Endothelial cell (in vitro differentiated cells): ENCODE results near the gene CTNNA3. TPM values are rescaled to one million over a fixed set of nuclear protein-coding genes. Genes with fewer than 3 reads are reported as not detected.

ENCODE experiments used
- DNase-seq: peaks from one replicate; pipeline ENCODE4 v3.0.0; 2021; ENCODE audit warnings: low spot score
- H3K27ac Mint-ChIP-seq: one replicate; pipeline ENCODE4 v1.8.0; 2021; ENCODE audit warnings: mixed read lengths, inconsistent platforms; ENCODE audit not compliant: unreplicated experiment
- H3K27me3 Mint-ChIP-seq: one replicate; pipeline ENCODE4 v1.8.0; 2021; ENCODE audit warnings: mild to moderate bottlenecking, moderate library complexity, mixed read lengths, inconsistent platforms; ENCODE audit not compliant: unreplicated experiment
- H3K36me3 Mint-ChIP-seq: one replicate; pipeline ENCODE4 v1.8.0; 2021; ENCODE audit warnings: mild to moderate bottlenecking, low read depth, mixed read lengths, inconsistent platforms; ENCODE audit not compliant: unreplicated experiment
- H3K4me1 Mint-ChIP-seq: one replicate; pipeline ENCODE4 v1.8.0; 2021; ENCODE audit warnings: mild to moderate bottlenecking, mixed read lengths, inconsistent platforms; ENCODE audit not compliant: unreplicated experiment
- H3K4me3 Mint-ChIP-seq: one replicate; pipeline ENCODE4 v1.8.0; 2021; ENCODE audit warnings: mild to moderate bottlenecking, mixed read lengths, inconsistent platforms; ENCODE audit not compliant: unreplicated experiment
- H3K9me3 Mint-ChIP-seq: one replicate; pipeline ENCODE4 v1.8.0; 2021; ENCODE audit warnings: mixed read lengths, inconsistent platforms; ENCODE audit not compliant: unreplicated experiment
- CTCF ChIP-seq: fragments of 200-600 bp; sonication (generic); IDR thresholded peaks from one replicate; pipeline ENCODE4 v1.5.0; 2021; ENCODE audit warnings: antibody characterized with exemption; ENCODE audit not compliant: unreplicated experiment
- total RNA-seq: library from RNA; stranded (reverse); fragmentation: NEBNext Ultra II Directional; extraction: Animal tissue kit (Norgen Biotek cat#: 25700); gene quantifications from one replicate; pipeline ENCODE4 v1.2.1, GENCODE V29; 2021; ENCODE audit not compliant: unreplicated experiment

Gene CTNNA3
- total RNA-seq, 1 donor from 2014 or later: 2.3 TPM

GRCh38 chr10:66836771-66837170 lies 859.2 kb downstream of the CTNNA3 start:
- no peak for DNase-seq
- no peak overlapping the region for H3K4me3 Mint-ChIP-seq
- no peak overlapping the region for H3K27ac Mint-ChIP-seq
- TF ChIP-seq CTCF: no peak
- H3K4me1 Mint-ChIP-seq: no peaks in the 10 kb centered on the region
- H3K9me3 Mint-ChIP-seq: no peaks in the 10 kb centered on the region
- H3K27me3 Mint-ChIP-seq: peaks cover 1% of the 10 kb centered on the region
- H3K36me3 Mint-ChIP-seq: no peaks in the 10 kb centered on the region

- no peak for TF ChIP-seq CTCF
- Mint-ChIP-seq H3K27ac (no peak overlapping the region), H3K27me3 (peaks cover 1% of the 10 kb centered on the region), H3K36me3 (no peaks in the 10 kb centered on the region), H3K4me3 (no peak overlapping the region), H3K4me1 (no peaks in the 10 kb centered on the region), H3K9me3 (no peaks in the 10 kb centered on the region)
- no peak for DNase-seq
These were observed 859.9 kb downstream of the CTNNA3 start for GRCh38 chr10:66836057-66836456.

GRCh38 chr10:66835400-66835799 lies 860.6 kb downstream of the CTNNA3 start:
- H3K9me3 Mint-ChIP-seq: no peaks in the 10 kb centered on the region
- no peak for TF ChIP-seq CTCF

GRCh38 chr10:66834802-66835201 lies 861.2 kb downstream of the CTNNA3 start:
- Mint-ChIP-seq H3K4me3 (no peak overlapping the region), H3K36me3 (no peaks in the 10 kb centered on the region), H3K27ac (no peak overlapping the region), H3K4me1 (no peaks in the 10 kb centered on the region), H3K9me3 (no peaks in the 10 kb centered on the region), H3K27me3 (peaks cover 1% of the 10 kb centered on the region)
- TF ChIP-seq CTCF: no peak
- DNase-seq: no peak

More at GRCh38 chr10:66835400-66835799, 860.6 kb downstream of the CTNNA3 start:
- DNase-seq: no peak
- Mint-ChIP-seq H3K27me3 (peaks cover 1% of the 10 kb centered on the region), H3K4me3 (no peak overlapping the region), H3K36me3 (no peaks in the 10 kb centered on the region), H3K4me1 (no peaks in the 10 kb centered on the region), H3K27ac (no peak overlapping the region)

- Mint-ChIP-seq H3K27ac (no peak overlapping the region), H3K27me3 (peaks cover 1% of the 10 kb centered on the region), H3K4me3 (no peak overlapping the region), H3K9me3 (no peaks in the 10 kb centered on the region), H3K4me1 (no peaks in the 10 kb centered on the region), H3K36me3 (no peaks in the 10 kb centered on the region)
- no peak for DNase-seq
- no peak for TF ChIP-seq CTCF
These were observed 862.1 kb downstream of the CTNNA3 start for GRCh38 chr10:66833861-66834260.
